Right lobe of liver (tissue), 4 donors: ENCODE results near the gene MAGEB17.

Experiments
- POLR2A ChIP-seq: fragments of 450-650 bp; IDR thresholded peaks from one replicate; pipeline ENCODE4 v1.6.1; 2017; ENCODE audit warnings: antibody characterized with exemption, mild to moderate bottlenecking
- TF ChIP-seq, protein P1 (sequence below), 4 donors: fragments of 200-600 bp in 3 of 4; fragments of 450-650 bp in 1 of 4; IDR thresholded peaks; one replicate each; pipeline versions ENCODE4 v1.5.1 to v1.8.0; 2016 to 2022; ENCODE audit warnings: antibody characterized with exemption in 4 of 4, mild to moderate bottlenecking in 2 of 4
- donor health status: DM: no; HTN: no; CAD: no.
- donor health status: DM: no; HTN: no; CAD: no.
- donor health status: DM: no; HTN: yes; CAD: no.

DNA sequence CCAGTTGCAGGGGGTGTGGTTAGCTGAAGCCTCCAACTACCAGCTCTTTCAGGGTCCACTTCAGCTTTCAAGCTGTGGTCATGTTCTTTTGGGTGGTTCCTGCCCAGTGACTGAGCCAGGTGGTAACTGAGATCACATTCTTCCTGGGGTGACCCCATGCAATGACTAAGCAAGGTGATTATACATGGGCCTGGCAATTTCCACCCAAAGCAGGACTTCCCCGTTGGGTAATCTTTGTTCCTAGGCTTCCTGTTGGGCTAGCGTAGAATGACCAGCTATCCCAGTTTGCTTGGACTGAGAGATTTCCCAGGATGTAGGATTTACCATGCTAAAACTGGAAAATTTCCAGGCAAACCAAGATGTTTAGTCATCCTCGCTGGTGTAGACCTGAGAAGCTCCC lies 18.4 kb upstream of the MAGEB17 start:
- TF ChIP-seq, protein P1, sequence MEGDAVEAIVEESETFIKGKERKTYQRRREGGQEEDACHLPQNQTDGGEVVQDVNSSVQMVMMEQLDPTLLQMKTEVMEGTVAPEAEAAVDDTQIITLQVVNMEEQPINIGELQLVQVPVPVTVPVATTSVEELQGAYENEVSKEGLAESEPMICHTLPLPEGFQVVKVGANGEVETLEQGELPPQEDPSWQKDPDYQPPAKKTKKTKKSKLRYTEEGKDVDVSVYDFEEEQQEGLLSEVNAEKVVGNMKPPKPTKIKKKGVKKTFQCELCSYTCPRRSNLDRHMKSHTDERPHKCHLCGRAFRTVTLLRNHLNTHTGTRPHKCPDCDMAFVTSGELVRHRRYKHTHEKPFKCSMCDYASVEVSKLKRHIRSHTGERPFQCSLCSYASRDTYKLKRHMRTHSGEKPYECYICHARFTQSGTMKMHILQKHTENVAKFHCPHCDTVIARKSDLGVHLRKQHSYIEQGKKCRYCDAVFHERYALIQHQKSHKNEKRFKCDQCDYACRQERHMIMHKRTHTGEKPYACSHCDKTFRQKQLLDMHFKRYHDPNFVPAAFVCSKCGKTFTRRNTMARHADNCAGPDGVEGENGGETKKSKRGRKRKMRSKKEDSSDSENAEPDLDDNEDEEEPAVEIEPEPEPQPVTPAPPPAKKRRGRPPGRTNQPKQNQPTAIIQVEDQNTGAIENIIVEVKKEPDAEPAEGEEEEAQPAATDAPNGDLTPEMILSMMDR (IDR thresholded peaks at IDR 0.05), result no peak
- TF ChIP-seq POLR2A, result no peak
